K562 (cell line): ENCODE measurements around the gene CEP44. TPM values are rescaled to one million over a fixed set of nuclear protein-coding genes. Genes with fewer than 3 reads are reported as not detected.
A peak's percentile ranks its signal among the peaks of the same experiment; 100 is the strongest.

Source experiments
- ATAC-seq: fragments of 200-7000 bp; cut with Tn5 transposase; 3 replicates; pipeline ENCODE4 v1.9.1; 2020; ENCODE audit warnings: moderate library complexity
- BruUV-seq: library from RNA; stranded (reverse); fragments of 400-500 nt; replicated peaks from 2 replicates; lab custom pipeline; 2021; lab: Mats Ljungman, UMichigan
- CTCF ChIA-PET: fragments of 300-600 bp; formaldehyde crosslinking; extraction: SDS; loops from one replicate; lab custom pipeline; 2021; ENCODE audit warnings: low intra/inter-chr PET ratio; lab: Yijun Ruan, JAX
- POLR2A ChIA-PET: fragments of 300-600, 350-650 bp; sonication (Branson Sonifier 250); formaldehyde crosslinking; extraction: SDS; loops from one replicate; lab custom pipeline; 2021; ENCODE audit warnings: antibody characterized with exemption, inconsistent platforms; lab: Yijun Ruan, JAX
- DNase-seq, 4 experiments: peaks; one replicate each; pipeline versions ENCODE4 v3.0.0 to v3.0.0-alpha.2; 2011 to 2018; ENCODE audit warnings: low spot score in 3 of 4, mixed read lengths in 3 of 4; ENCODE audit errors: extremely low read depth in 1 of 4
- FAIRE-seq: peaks from 2 replicates; lab custom pipeline; 2011; peaks lifted over from hg19 to GRCh38; lab: Jason Lieb, UNC
- H2AFZ ChIP-seq: 2 replicates; pipeline ENCODE4 v1.6.0; 2011; ENCODE audit warnings: low read depth, low read length, control low read depth, inconsistent platforms
- H3K27ac ChIP-seq: fragments of 200-600 bp; 3 replicates; pipeline ENCODE4 v1.8.0; 2011; ENCODE audit warnings: low read depth, mild to moderate bottlenecking, control low read depth, inconsistent platforms, low read length, moderate library complexity, mixed read lengths; ENCODE audit errors: extremely low read depth
- H3K27me3 ChIP-seq, 2 experiments: fragments of 300-600 bp in 1 of 2; 2 replicates in 1 of 2; 3 replicates in 1 of 2; pipeline versions ENCODE4 v1.6.0 to v1.8.0; 2011; ENCODE audit warnings: inconsistent platforms in 2 of 2, low read length in 2 of 2, mild to moderate bottlenecking in 1 of 2, mixed read lengths in 1 of 2, moderate library complexity in 1 of 2; ENCODE audit not compliant: control insufficient read depth in 2 of 2, insufficient read depth in 2 of 2
- H3K36me3 ChIP-seq: fragments of 300-600 bp; 3 replicates; pipeline ENCODE4 v1.8.0; 2011; ENCODE audit warnings: mild to moderate bottlenecking, low read length, inconsistent platforms; ENCODE audit not compliant: control insufficient read depth, insufficient read depth
- H3K4me1 ChIP-seq, 2 experiments: fragments of 200-600 bp in 1 of 2; replicated peaks in 1 of 2; 2 replicates in 1 of 2; 3 replicates in 1 of 2; pipeline versions ENCODE4 v1.5.1 to v1.8.0; 2011; ENCODE audit warnings: inconsistent platforms in 2 of 2, low read length in 2 of 2, mild to moderate bottlenecking in 1 of 2, mixed read lengths in 1 of 2, moderate library complexity in 1 of 2; ENCODE audit not compliant: control insufficient read depth in 2 of 2, insufficient read depth in 2 of 2
- H3K4me2 ChIP-seq: 2 replicates; pipeline ENCODE4 v1.6.1; 2011; ENCODE audit warnings: low read length, control low read depth, inconsistent platforms, mixed read lengths; ENCODE audit not compliant: insufficient read depth
- H3K4me3 ChIP-seq: fragments of 200-600 bp; sonication (generic), shearing (Covaris generic); 2 replicates; pipeline ENCODE4 v1.5.1; 2016; ENCODE audit warnings: control low read depth, inconsistent platforms
- H3K79me2 ChIP-seq: fragments of 200-600 bp; 3 replicates; pipeline ENCODE4 v1.8.0; 2011; ENCODE audit warnings: low read length, inconsistent platforms; ENCODE audit not compliant: control insufficient read depth, insufficient read depth
- H3K9ac ChIP-seq, 2 experiments: 2 replicates each; pipeline versions ENCODE4 v1.6.0 to v1.6.1; 2011; ENCODE audit warnings: low read depth in 2 of 2, low read length in 2 of 2, control low read depth in 1 of 2, inconsistent platforms in 1 of 2, mild to moderate bottlenecking in 1 of 2, mixed read lengths in 1 of 2; ENCODE audit not compliant: insufficient read depth in 1 of 2
- H3K9me1 ChIP-seq: one replicate; pipeline ENCODE4 v1.6.0; 2011; ENCODE audit warnings: inconsistent platforms, mild to moderate bottlenecking, low read length, moderate library complexity; ENCODE audit not compliant: control insufficient read depth, insufficient read depth
- H3K9me3 ChIP-seq: replicated peaks from 2 replicates; pipeline ENCODE4 v1.5.1; 2011; ENCODE audit warnings: low read depth, low read length, inconsistent platforms; ENCODE audit not compliant: control insufficient read depth, insufficient read depth
- H4K20me1 ChIP-seq: replicated peaks from 2 replicates; pipeline ENCODE4 v1.6.1; 2011; ENCODE audit warnings: low read length, inconsistent platforms, mixed read lengths; ENCODE audit not compliant: control insufficient read depth, insufficient read depth
- ATF3 ChIP-seq, 2 experiments: fragments of 450-650 bp in 1 of 2; sonication (generic) in 1 of 2; formaldehyde crosslinking in 1 of 2; IDR thresholded peaks in 1 of 2; conservative IDR thresholded peaks in 1 of 2; 2 replicates each; pipeline versions ENCODE4 v1.6.1 to v1.8.1; 2016 to 2023; ENCODE audit warnings: mild to moderate bottlenecking in 2 of 2, moderate library complexity in 2 of 2, inconsistent platforms in 1 of 2, missing genetic modification reagents in 1 of 2
- FOSL1 ChIP-seq: fragments of 200-800 bp; sonication (Bioruptor generic); conservative IDR thresholded peaks from 2 replicates; pipeline ENCODE4 v1.6.1; 2016; ENCODE audit warnings: missing genetic modification characterization, missing compliant biosample characterization
- JUNB ChIP-seq: fragments of 450-650 bp; formaldehyde crosslinking; conservative IDR thresholded peaks from 2 replicates; pipeline ENCODE4 v1.4.0; 2020; ENCODE audit warnings: mild to moderate bottlenecking
- JUND ChIP-seq, 2 experiments: IDR thresholded peaks; 2 replicates in 1 of 2; 3 replicates in 1 of 2; pipeline ENCODE4 v1.6.1; 2011; ENCODE audit warnings: borderline replicate concordance in 2 of 2, low read depth in 2 of 2, low read length in 2 of 2, improper control_type of control experiment in 1 of 2, missing biosample characterization in 1 of 2, missing genetic modification characterization in 1 of 2, missing genetic modification reagents in 1 of 2
- WHSC1 ChIP-seq: IDR thresholded peaks from one replicate; pipeline ENCODE4 v1.6.1; 2012; ENCODE audit warnings: low read length, control low read depth, inconsistent platforms
- WGBS: fragments of 100-300 bp; shearing (Covaris generic); methylation state at CpG from one replicate; pipeline ENCODE4 v1.1.6; 2016; ENCODE audit warnings: low coverage, mixed read lengths; ENCODE audit not compliant: insufficient coverage; ENCODE audit errors: missing lambda C conversion rate; 5-methylcytosine and 5-hydroxymethylcytosine counted together
- in situ Hi-C: fragments of 300-500 bp; cut with MboI; formaldehyde crosslinking; loops from 4 replicates; pipeline ENCODE4 v1.15.0; 2018; ENCODE audit warnings: inconsistent platforms, mixed read lengths
- intact Hi-C: fragments of 100-400 bp; cut with micrococcal nuclease; formaldehyde crosslinking; loops from 2 replicates; pipeline ENCODE4 v1.14.2; 2022
- polyA plus RNA-seq, 8 experiments: library from polyadenylated mRNA; depleted of rRNA in 4 of 8; stranded (reverse) in 5 of 8; unstranded in 3 of 8; fragments of >200 nt; fragmentation: Nextera tagmentation in 2 of 8; fragmentation: Illumina TruSeq in 1 of 8; extraction: Ambion mirVana in 2 of 8; extraction: Trizol in 1 of 8; gene quantifications; 2 replicates each; pipeline versions ENCODE4 v1.2.1 to v1.2.3, GENCODE V29; 2011 to 2014; ENCODE audit warnings: inconsistent platforms in 1 of 8, missing spikeins in 1 of 8
- total RNA-seq, 7 experiments: library from RNA; depleted of rRNA in 6 of 7; stranded (reverse); fragments of >200 nt in 6 of 7; fragmentation: Illumina TruSeq in 2 of 7; extraction: Trizol in 2 of 7; gene quantifications; 2 replicates each; pipeline versions ENCODE4 v1.2.1 to v1.2.3, GENCODE V29; 2011 to 2021; ENCODE audit warnings: low replicate concordance in 1 of 7

Gene CEP44
- total and polyA plus RNA-seq, 9 of the 15 experiments (the other 6 are each of a cell fraction or from before 2014, with no cell fraction given), result 19.6 to 45.0 (median 24.4) TPM

DNA sequence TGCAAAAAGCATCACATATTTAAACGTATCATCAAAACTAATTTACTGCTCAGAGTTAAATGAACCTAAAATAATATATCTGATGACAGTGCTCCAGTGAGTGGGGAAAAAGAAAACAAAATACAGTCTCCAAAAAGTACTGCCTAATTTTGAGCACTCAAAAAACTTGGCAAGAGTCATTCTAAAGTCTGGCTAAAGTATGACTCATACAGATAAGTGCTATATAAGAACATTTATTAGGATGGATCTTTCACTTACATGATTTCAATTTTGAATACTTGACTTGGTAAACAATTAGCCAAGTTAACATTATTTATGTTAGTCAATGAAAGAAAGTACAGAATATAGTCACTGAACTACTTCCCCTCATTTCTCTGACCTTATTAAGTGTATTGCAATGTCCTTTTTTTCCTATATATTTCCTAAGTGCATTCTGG is 27.4 kb upstream of the CEP44 start:
- no peaks in the 10 kb centered on the region for H3K27me3 ChIP-seq
- intact Hi-C loops, result no loop called here
- peak; percentile 38; the same call in 2 of the 3 replicates for ATAC-seq
- no peaks in the 10 kb centered on the region for H3K9me3 ChIP-seq
- H3K9ac ChIP-seq, result no peak overlapping the region
- CTCF ChIA-PET, result no interaction called here
- in situ Hi-C loops, result no loop called here
- H3K79me2 ChIP-seq, result no peaks in the 10 kb centered on the region
- POLR2A ChIA-PET, result no interaction called here
- TF ChIP-seq ATF3 (IDR thresholded peaks at IDR 0.05) (peak; percentile 72), ATF3 (CRISPR knock-in tag; conservative IDR thresholded peaks at IDR 0.05) (no peak), WHSC1 (no peak), FOSL1 (peak; percentile 43), JUND (IDR thresholded peaks at IDR 0.05; ENCODE audit: borderline replicate concordance, low read depth, low read length) (peak; percentile 48; the same call in 1 of the 2 replicates), JUND (tag; IDR thresholded peaks at IDR 0.05; ENCODE audit: borderline replicate concordance, low read depth, low read length) (peak; percentile 47; the same call in 1 of the 3 replicates), JUNB (CRISPR knock-in tag) (no peak)
- TF ChIP-seq, all 486 proteins: peak for 3
- no TSS peak for BruUV-seq
- 64% methylated on average over 1 of the region's 1 CpG for WGBS
- no peak for FAIRE-seq
- no peak for DNase-seq
- no peak overlapping the region for H2AFZ ChIP-seq
- peaks cover 5% of the 10 kb centered on the region; the same call in 1 of the 3 replicates for H3K36me3 ChIP-seq
- H3K4me3 ChIP-seq, result no peak overlapping the region
- peaks cover 0 to 3% of the 10 kb centered on the region in 2 experiments; a peak in 2 of 5 replicates for H3K4me1 ChIP-seq
- H4K20me1 ChIP-seq, result no peaks in the 10 kb centered on the region
- H3K9me1 ChIP-seq, result no peaks in the 10 kb centered on the region
- no peak overlapping the region for H3K4me2 ChIP-seq
- H3K27ac ChIP-seq, result no peak overlapping the region
